ENCODE results near the gene SYCN. TPM values are rescaled to one million over a fixed set of nuclear protein-coding genes. Genes with fewer than 3 reads are reported as not detected.
"Not testable (repeated sequence)": the region's sequence is repeated elsewhere in the genome, so short reads cannot be mapped to it uniquely, and the experiment has no call there.

SYCN gene
- total and polyA plus RNA-seq, 4 donors, result 1.6 TPM; not detected in 3

- no peaks in the 10 kb centered on the region for H3K4me1 ChIP-seq (ENCODE audit: control insufficient read depth in 1 of 2, insufficient read depth in 2 of 2, low read length in 2 of 2)
- H3K4me3 ChIP-seq (ENCODE audit: low read length in 2 of 2), result no peak overlapping the region
- 77 to 83% methylated on average over 12 of the region's 12 CpGs for WGBS, 2 donors
- no peak for DNase-seq
- intact Hi-C loops (cut with DNase I), result no loop called here
- no peaks in the 10 kb centered on the region for H3K27me3 ChIP-seq (ENCODE audit: control insufficient read depth in 1 of 2, insufficient read depth in 2 of 2, low read length in 1 of 2)
- no peaks in the 10 kb centered on the region for H3K9me3 ChIP-seq (ENCODE audit: control insufficient read depth, low read length)
- H3K27ac ChIP-seq (ENCODE audit: low read depth in 1 of 2, low read length in 2 of 2), result no peak overlapping the region
- H3K36me3 ChIP-seq (ENCODE audit: control insufficient read depth in 1 of 2, insufficient read depth in 2 of 2, low read length in 1 of 2), result no peaks in the 10 kb centered on the region
- ATAC-seq (ENCODE audit: low FRiP score), result no peak
Observed at GRCh38 chr19:39236527-39236926, 32.5 kb upstream of the SYCN start.

GRCh38 chr19:39232708-39233107 is 28.6 kb upstream of the SYCN start:
- intact Hi-C loops (cut with DNase I), result no loop called here
- no peak overlapping the region for H3K4me3 ChIP-seq (ENCODE audit: low read length in 2 of 2)
- H3K9me3 ChIP-seq (ENCODE audit: control insufficient read depth, low read length), result peaks cover 5% of the 10 kb centered on the region
- DNase-seq (no peak), ATAC-seq (ENCODE audit: low FRiP score) (no peak)
- no peak overlapping the region for H3K27ac ChIP-seq (ENCODE audit: low read depth in 1 of 2, low read length in 2 of 2)
- H3K36me3 ChIP-seq (ENCODE audit: control insufficient read depth in 1 of 2, insufficient read depth in 2 of 2, low read length in 1 of 2), result no peaks in the 10 kb centered on the region
- WGBS, 2 donors, result 78 to 83% methylated on average over 5 of the region's 5 CpGs
- no peaks in the 10 kb centered on the region for H3K4me1 ChIP-seq (ENCODE audit: control insufficient read depth in 1 of 2, insufficient read depth in 2 of 2, low read length in 2 of 2)
- no peaks in the 10 kb centered on the region for H3K27me3 ChIP-seq (ENCODE audit: control insufficient read depth in 1 of 2, insufficient read depth in 2 of 2, low read length in 1 of 2)

- Histone ChIP-seq H3K9me3 (ENCODE audit: control insufficient read depth, low read length) (peaks cover 5% of the 10 kb centered on the region), H3K27me3 (ENCODE audit: control insufficient read depth in 1 of 2, insufficient read depth in 2 of 2, low read length in 1 of 2) (no peaks in the 10 kb centered on the region), H3K36me3 (ENCODE audit: control insufficient read depth in 1 of 2, insufficient read depth in 2 of 2, low read length in 1 of 2) (no peaks in the 10 kb centered on the region), H3K4me1 (ENCODE audit: control insufficient read depth in 1 of 2, insufficient read depth in 2 of 2, low read length in 2 of 2) (no peaks in the 10 kb centered on the region), H3K27ac (ENCODE audit: low read depth in 1 of 2, low read length in 2 of 2) (no peak overlapping the region), H3K4me3 (ENCODE audit: low read length in 2 of 2) (no peak overlapping the region)
- ATAC-seq (ENCODE audit: low FRiP score), result no peak
- no peak for DNase-seq
- intact Hi-C loops (cut with DNase I), result no loop called here
- 78% methylated on average over 2 of the region's 2 CpGs for WGBS, 2 donors
Observed at GRCh38 chr19:39230096-39230764, 26.2 kb upstream of the SYCN start.

- Histone ChIP-seq H3K36me3 (ENCODE audit: control insufficient read depth in 1 of 2, insufficient read depth in 2 of 2, low read length in 1 of 2) (no peaks in the 10 kb centered on the region), H3K27me3 (ENCODE audit: control insufficient read depth in 1 of 2, insufficient read depth in 2 of 2, low read length in 1 of 2) (no peaks in the 10 kb centered on the region), H3K4me1 (ENCODE audit: control insufficient read depth in 1 of 2, insufficient read depth in 2 of 2, low read length in 2 of 2) (no peaks in the 10 kb centered on the region), H3K27ac (ENCODE audit: low read depth in 1 of 2, low read length in 2 of 2) (no peak overlapping the region), H3K4me3 (ENCODE audit: low read length in 2 of 2) (no peak overlapping the region), H3K9me3 (ENCODE audit: control insufficient read depth, low read length) (no peaks in the 10 kb centered on the region)
- WGBS, 2 donors, result 31 to 34% methylated on average over 3 of the region's 3 CpGs
- DNase-seq (no peak), ATAC-seq (ENCODE audit: low FRiP score) (no peak)
- intact Hi-C loops (cut with DNase I), result no loop called here
Observed at GRCh38 chr19:39224910-39225309, 20.8 kb upstream of the SYCN start.

- WGBS, 2 donors, result 19 to 21% methylated on average over 4 of the region's 4 CpGs
- H3K4me3 ChIP-seq (ENCODE audit: low read length in 2 of 2), result no peak overlapping the region
- H3K27ac ChIP-seq (ENCODE audit: low read depth in 1 of 2, low read length in 2 of 2), result no peak overlapping the region
- no peak for DNase-seq
- no peaks in the 10 kb centered on the region for H3K4me1 ChIP-seq (ENCODE audit: control insufficient read depth in 1 of 2, insufficient read depth in 2 of 2, low read length in 2 of 2)
- no peaks in the 10 kb centered on the region for H3K27me3 ChIP-seq (ENCODE audit: control insufficient read depth in 1 of 2, insufficient read depth in 2 of 2, low read length in 1 of 2)
- no peaks in the 10 kb centered on the region for H3K36me3 ChIP-seq (ENCODE audit: control insufficient read depth in 1 of 2, insufficient read depth in 2 of 2, low read length in 1 of 2)
- no peak for ATAC-seq (ENCODE audit: low FRiP score)
- intact Hi-C loops (cut with DNase I), result no loop called here
- H3K9me3 ChIP-seq (ENCODE audit: control insufficient read depth, low read length), result no peaks in the 10 kb centered on the region
Observed at GRCh38 chr19:39223703-39224279, 19.7 kb upstream of the SYCN start.

- ATAC-seq (ENCODE audit: low FRiP score); H3K4me3 ChIP-seq (ENCODE audit: low read length in 2 of 2); DNase-seq; intact Hi-C loops (cut with DNase I); H3K36me3 ChIP-seq (ENCODE audit: control insufficient read depth in 1 of 2, insufficient read depth in 2 of 2, low read length in 1 of 2); H3K27me3 ChIP-seq (ENCODE audit: control insufficient read depth in 1 of 2, insufficient read depth in 2 of 2, low read length in 1 of 2); H3K27ac ChIP-seq (ENCODE audit: low read depth in 1 of 2, low read length in 2 of 2); H3K4me1 ChIP-seq (ENCODE audit: control insufficient read depth in 1 of 2, insufficient read depth in 2 of 2, low read length in 2 of 2): not testable (repeated sequence)
- peaks cover 15% of the 10 kb centered on the region for H3K9me3 ChIP-seq (ENCODE audit: control insufficient read depth, low read length)
- 71 to 72% methylated on average over 10 of the region's 10 CpGs for WGBS, 2 donors
Observed at GRCh38 chr19:39219108-39219507, 15.0 kb upstream of the SYCN start.

- WGBS, 2 donors, result 85% methylated on average over 15 of the region's 15 CpGs
- intact Hi-C loops (cut with DNase I), result no loop called here
- ATAC-seq (ENCODE audit: low FRiP score) (no peak), DNase-seq (no peak)
- Histone ChIP-seq H3K27ac (ENCODE audit: low read depth in 1 of 2, low read length in 2 of 2) (no peak overlapping the region), H3K4me1 (ENCODE audit: control insufficient read depth in 1 of 2, insufficient read depth in 2 of 2, low read length in 2 of 2) (no peaks in the 10 kb centered on the region), H3K4me3 (ENCODE audit: low read length in 2 of 2) (no peak overlapping the region), H3K27me3 (ENCODE audit: control insufficient read depth in 1 of 2, insufficient read depth in 2 of 2, low read length in 1 of 2) (no peaks in the 10 kb centered on the region), H3K9me3 (ENCODE audit: control insufficient read depth, low read length) (peaks cover 15% of the 10 kb centered on the region), H3K36me3 (ENCODE audit: control insufficient read depth in 1 of 2, insufficient read depth in 2 of 2, low read length in 1 of 2) (no peaks in the 10 kb centered on the region)
Observed at GRCh38 chr19:39218230-39219007, 14.4 kb upstream of the SYCN start.

GRCh38 chr19:39217094-39217493 is 13.0 kb upstream of the SYCN start:
- intact Hi-C loops (cut with DNase I), result no loop called here
- H3K9me3 ChIP-seq (ENCODE audit: control insufficient read depth, low read length), result peaks cover 15% of the 10 kb centered on the region
- ATAC-seq (ENCODE audit: low FRiP score) (no peak), DNase-seq (no peak)
- no peak overlapping the region for H3K4me3 ChIP-seq (ENCODE audit: low read length in 2 of 2)
- WGBS, 2 donors, result 85 to 88% methylated on average over 5 of the region's 5 CpGs
- H3K36me3 ChIP-seq (ENCODE audit: control insufficient read depth in 1 of 2, insufficient read depth in 2 of 2, low read length in 1 of 2), result no peaks in the 10 kb centered on the region
- no peak overlapping the region for H3K27ac ChIP-seq (ENCODE audit: low read depth in 1 of 2, low read length in 2 of 2)
- H3K27me3 ChIP-seq (ENCODE audit: control insufficient read depth in 1 of 2, insufficient read depth in 2 of 2, low read length in 1 of 2), result no peaks in the 10 kb centered on the region
- H3K4me1 ChIP-seq (ENCODE audit: control insufficient read depth in 1 of 2, insufficient read depth in 2 of 2, low read length in 2 of 2), result no peaks in the 10 kb centered on the region

GRCh38 chr19:39215323-39215722 is 11.3 kb upstream of the SYCN start:
- H3K4me1 ChIP-seq (ENCODE audit: control insufficient read depth in 1 of 2, insufficient read depth in 2 of 2, low read length in 2 of 2); H3K27ac ChIP-seq (ENCODE audit: low read depth in 1 of 2, low read length in 2 of 2); DNase-seq; H3K4me3 ChIP-seq (ENCODE audit: low read length in 2 of 2); ATAC-seq (ENCODE audit: low FRiP score); H3K27me3 ChIP-seq (ENCODE audit: control insufficient read depth in 1 of 2, insufficient read depth in 2 of 2, low read length in 1 of 2); intact Hi-C loops (cut with DNase I); H3K36me3 ChIP-seq (ENCODE audit: control insufficient read depth in 1 of 2, insufficient read depth in 2 of 2, low read length in 1 of 2): not testable (repeated sequence)
- 88 to 91% methylated on average over 3 of the region's 3 CpGs for WGBS, 2 donors
- H3K9me3 ChIP-seq (ENCODE audit: control insufficient read depth, low read length), result peaks cover 15% of the 10 kb centered on the region

All from aorta (tissue), 5 donors.